ENCODE data around the gene SULF2.
A peak's percentile ranks its signal among the peaks of the same experiment; 100 is the strongest.

- TF ChIP-seq CTCF (conservative IDR thresholded peaks at IDR 0.05; ENCODE audit: low read length), result peak; percentile 98
- no peak for TF ChIP-seq EZH2phosphoT487 (IDR thresholded peaks at IDR 0.05; ENCODE audit: borderline replicate concordance)
These were observed 121.8 kb downstream of the SULF2 start for GRCh38 chr20:47663354-47664067.
